K562 (cell line): ENCODE data around the gene ANXA4. TPM values are rescaled to one million over a fixed set of nuclear protein-coding genes. Genes with fewer than 3 reads are reported as not detected.

ENCODE experiments used
- CREB3 ChIP-seq: fragments of 450-650 bp; conservative IDR thresholded peaks from 2 replicates; pipeline ENCODE4 v1.6.1; 2016; ENCODE audit warnings: missing genetic modification characterization, low read depth, mild to moderate bottlenecking, missing compliant biosample characterization, moderate library complexity
- GABPA ChIP-seq: fragments of 200-800 bp; sonication (Bioruptor generic); conservative IDR thresholded peaks from 2 replicates; pipeline ENCODE4 v1.6.1; 2016; ENCODE audit warnings: low read depth, missing genetic modification characterization, missing compliant biosample characterization
- HLTF ChIP-seq: fragments of 450-650 bp; IDR thresholded peaks from 2 replicates; pipeline ENCODE4 v1.6.1; 2016
- IFI16 ChIP-seq: fragments of 250-450 bp; sonication (Bioruptor Pico); IDR thresholded peaks from 2 replicates; pipeline ENCODE4 v2.1.2; 2022; ENCODE audit warnings: mild to moderate bottlenecking, inconsistent platforms
- JUND ChIP-seq, 2 experiments: IDR thresholded peaks; 2 replicates in 1 of 2; 3 replicates in 1 of 2; pipeline ENCODE4 v1.6.1; 2011; ENCODE audit warnings: borderline replicate concordance in 2 of 2, low read depth in 2 of 2, low read length in 2 of 2, improper control_type of control experiment in 1 of 2, missing biosample characterization in 1 of 2, missing genetic modification characterization in 1 of 2, missing genetic modification reagents in 1 of 2
- PBX2 ChIP-seq, 2 experiments: IDR thresholded peaks in 1 of 2; conservative IDR thresholded peaks in 1 of 2; 2 replicates each; pipeline ENCODE4 v1.6.1; 2016; ENCODE audit warnings: low read depth in 2 of 2, mild to moderate bottlenecking in 1 of 2, missing compliant biosample characterization in 1 of 2, missing genetic modification characterization in 1 of 2, moderate library complexity in 1 of 2
- SRF ChIP-seq, 2 experiments: fragments of 250-450, 450-650 bp in 1 of 2; sonication (Bioruptor Pico) in 1 of 2; sonication (generic) in 1 of 2; formaldehyde crosslinking; IDR thresholded peaks; 2 replicates each; pipeline versions ENCODE4 v1.5.0 to v1.5.1; 2020 to 2022; ENCODE audit warnings: mild to moderate bottlenecking in 1 of 2, missing genetic modification reagents in 1 of 2
- TAF7 ChIP-seq: fragments of 450-650 bp; IDR thresholded peaks from 2 replicates; pipeline ENCODE4 v1.6.1; 2016; ENCODE audit warnings: missing genetic modification characterization, missing compliant biosample characterization
- TEAD1 ChIP-seq, 2 experiments: fragments of 450-650 bp in 1 of 2; sonication (generic) in 1 of 2; formaldehyde crosslinking; IDR thresholded peaks; 2 replicates each; pipeline versions ENCODE4 v1.4.0 to v1.8.0; 2020 to 2022; ENCODE audit warnings: mild to moderate bottlenecking in 2 of 2, missing genetic modification reagents in 1 of 2
- ZNF175 ChIP-seq: fragments of 200-800 bp; sonication (Bioruptor generic); IDR thresholded peaks from 2 replicates; pipeline ENCODE4 v1.6.1; 2016; ENCODE audit warnings: low read depth, mild to moderate bottlenecking, missing genetic modification characterization, missing compliant biosample characterization
- ZNF197 ChIP-seq: fragments of 200-800 bp; sonication (Bioruptor generic); IDR thresholded peaks from 2 replicates; pipeline ENCODE4 v1.6.1; 2016; ENCODE audit warnings: low read depth, missing genetic modification characterization, missing compliant biosample characterization
- ZNF239 ChIP-seq: fragments of 250-450 bp; sonication (Bioruptor Pico); IDR thresholded peaks from 2 replicates; pipeline ENCODE4 v1.4.0; 2020; ENCODE audit warnings: mild to moderate bottlenecking
- ZNF354B ChIP-seq: fragments of 250-450 bp; sonication (Bioruptor Pico); IDR thresholded peaks from 2 replicates; pipeline ENCODE4 v1.4.0; 2020
- ZNF592 ChIP-seq: fragments of 450-650 bp; IDR thresholded peaks from 2 replicates; pipeline ENCODE4 v1.6.1; 2017; ENCODE audit warnings: antibody characterized with exemption, mild to moderate bottlenecking
- ZNF668 ChIP-seq: fragments of 250-450 bp; sonication (Bioruptor Pico); IDR thresholded peaks from 2 replicates; pipeline ENCODE4 v1.8.0; 2022; ENCODE audit warnings: mild to moderate bottlenecking, inconsistent platforms
- ZNF766 ChIP-seq: fragments of 200-800 bp; sonication (Bioruptor generic); conservative IDR thresholded peaks from 2 replicates; pipeline ENCODE4 v1.6.1; 2016; ENCODE audit warnings: missing genetic modification characterization, missing compliant biosample characterization
- polyA plus RNA-seq, 8 experiments: library from polyadenylated mRNA; depleted of rRNA in 4 of 8; stranded (reverse) in 5 of 8; unstranded in 3 of 8; fragments of >200 nt; fragmentation: Nextera tagmentation in 2 of 8; fragmentation: Illumina TruSeq in 1 of 8; extraction: Ambion mirVana in 2 of 8; extraction: Trizol in 1 of 8; gene quantifications; 2 replicates each; pipeline versions ENCODE4 v1.2.1 to v1.2.3, GENCODE V29; 2011 to 2014; ENCODE audit warnings: inconsistent platforms in 1 of 8, missing spikeins in 1 of 8
- total RNA-seq, 7 experiments: library from RNA; depleted of rRNA in 6 of 7; stranded (reverse); fragments of >200 nt in 6 of 7; fragmentation: Illumina TruSeq in 2 of 7; extraction: Trizol in 2 of 7; gene quantifications; 2 replicates each; pipeline versions ENCODE4 v1.2.1 to v1.2.3, GENCODE V29; 2011 to 2021; ENCODE audit warnings: low replicate concordance in 1 of 7
- TF ChIP-seq, protein P1 (sequence below): fragments of 450-650 bp; IDR thresholded peaks from 2 replicates; pipeline ENCODE4 v1.6.1; 2016; ENCODE audit warnings: missing biosample characterization, missing genetic modification characterization

Gene ANXA4
- total and polyA plus RNA-seq, 9 of the 15 experiments (the other 6 are each of a cell fraction or from before 2014, with no cell fraction given), result 3.4 to 13.6 (median 11.6) TPM

- TF ChIP-seq JUND (IDR thresholded peaks at IDR 0.05; ENCODE audit: borderline replicate concordance, low read depth, low read length), result no peak
- peak; percentile 45; the same call in 1 of the 3 replicates for TF ChIP-seq JUND (tag; IDR thresholded peaks at IDR 0.05; ENCODE audit: borderline replicate concordance, low read depth, low read length)
- no peak for TF ChIP-seq GABPA
- no peak for TF ChIP-seq SRF (CRISPR knock-in tag; IDR thresholded peaks at IDR 0.05)
- 0 out of 2 replicates have a peak, but pooled peaks have one; percentile 59 for TF ChIP-seq ZNF197 (CRISPR knock-in tag)
- TF ChIP-seq ZNF175 (CRISPR knock-in tag), result peak; percentile 68; the same call in 1 of the 2 replicates
- peak; percentile 50; the same call in 1 of the 2 replicates for TF ChIP-seq ZNF766 (CRISPR knock-in tag)
- TF ChIP-seq CREB3 (tag), result peak; percentile 91
- TF ChIP-seq ZNF239 (CRISPR knock-in tag), result peak; percentile 73
- peak in 1 of 2 experiments; percentile 83; a peak in 2 of 4 replicates for TF ChIP-seq TEAD1 (CRISPR knock-in tag; IDR thresholded peaks at IDR 0.05)
- TF ChIP-seq ZNF354B (CRISPR knock-in tag), result peak; percentile 44; the same call in 1 of the 2 replicates
- TF ChIP-seq ZNF668 (CRISPR knock-in tag), result 0 out of 2 replicates have a peak, but pooled peaks have one; percentile 19
- no peak for TF ChIP-seq IFI16
- TF ChIP-seq, protein P1, sequence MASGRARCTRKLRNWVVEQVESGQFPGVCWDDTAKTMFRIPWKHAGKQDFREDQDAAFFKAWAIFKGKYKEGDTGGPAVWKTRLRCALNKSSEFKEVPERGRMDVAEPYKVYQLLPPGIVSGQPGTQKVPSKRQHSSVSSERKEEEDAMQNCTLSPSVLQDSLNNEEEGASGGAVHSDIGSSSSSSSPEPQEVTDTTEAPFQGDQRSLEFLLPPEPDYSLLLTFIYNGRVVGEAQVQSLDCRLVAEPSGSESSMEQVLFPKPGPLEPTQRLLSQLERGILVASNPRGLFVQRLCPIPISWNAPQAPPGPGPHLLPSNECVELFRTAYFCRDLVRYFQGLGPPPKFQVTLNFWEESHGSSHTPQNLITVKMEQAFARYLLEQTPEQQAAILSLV, result 0 out of 2 replicates have a peak, but pooled peaks have one; percentile 28
- peak; percentile 22; the same call in 1 of the 2 replicates for TF ChIP-seq TAF7
- TF ChIP-seq HLTF, result no peak
- peak; percentile 82 for TF ChIP-seq ZNF592
- no peak for TF ChIP-seq PBX2 (CRISPR knock-in tag; IDR thresholded peaks at IDR 0.05; ENCODE audit: low read depth)
- peak; percentile 31; the same call in 1 of the 2 replicates for TF ChIP-seq PBX2 (tag; conservative IDR thresholded peaks at IDR 0.05; ENCODE audit: low read depth)
Observed at GRCh38 chr2:69734035-69734611, 7.8 kb upstream of the ANXA4 start (continued).
